ENCODE measurements around the gene THOP1. TPM values are rescaled to one million over a fixed set of nuclear protein-coding genes. Genes with fewer than 3 reads are reported as not detected.

Gene THOP1
- total RNA-seq, 1 experiment from 2014 or later: 146 TPM

DNA sequence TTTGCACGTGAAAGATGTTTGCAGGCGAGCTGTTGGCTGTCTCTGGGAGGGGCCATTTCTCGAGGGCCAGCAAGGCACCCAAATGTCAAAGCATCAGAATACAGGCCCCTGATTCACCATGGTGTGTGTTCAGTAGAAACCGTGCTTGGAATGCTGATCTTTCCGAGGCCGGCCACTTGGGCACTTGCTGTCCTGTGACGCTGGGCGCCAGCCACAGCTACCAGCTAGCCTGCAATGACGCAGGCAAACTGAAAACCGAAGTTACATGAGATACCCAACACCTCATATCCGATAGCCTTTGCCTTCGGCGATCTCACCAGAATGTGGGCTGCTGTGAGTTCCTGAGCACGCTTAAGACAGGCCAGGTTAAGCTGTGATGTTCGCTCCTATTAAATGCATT lies 12.0 kb downstream of the THOP1 start:
- Histone ChIP-seq H3K4me1 (replicated peaks) (no peaks in the 10 kb centered on the region), H3K27me3 (replicated peaks) (no peaks in the 10 kb centered on the region), H3K36me3 (peaks cover 84% of the 10 kb centered on the region), H3K9me3 (replicated peaks) (no peaks in the 10 kb centered on the region), H3K4me3 (no peak overlapping the region), H3K27ac (no peak overlapping the region)
- no peak for DNase-seq (ENCODE audit: low read depth in 1 of 2, low spot score in 2 of 2)

DNA sequence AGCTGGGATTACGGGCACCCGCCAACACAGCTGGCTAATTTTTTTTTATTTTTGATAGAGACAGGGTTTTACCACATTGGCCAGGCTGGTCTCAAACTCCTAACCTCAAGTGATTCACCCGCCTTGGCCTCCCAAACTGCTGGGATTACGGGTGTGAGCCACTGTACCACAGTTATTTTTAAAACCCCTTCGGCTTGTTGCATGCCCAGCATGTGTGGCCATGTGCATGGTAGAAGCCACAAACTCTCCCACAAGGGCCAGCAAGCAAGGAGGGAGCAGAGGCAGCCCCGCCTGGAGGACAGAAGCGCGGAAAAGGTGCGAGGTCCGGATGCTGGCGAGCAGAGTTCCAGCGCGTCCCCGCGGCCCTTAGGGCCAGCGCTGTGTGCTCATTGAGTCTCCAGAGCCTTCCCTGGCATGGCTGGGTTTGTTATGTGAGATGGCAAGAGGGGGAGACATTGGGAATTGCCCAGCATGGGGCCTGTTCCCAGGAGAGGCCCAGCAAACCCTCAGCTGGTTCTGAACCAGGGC lies 12.9 kb downstream of the THOP1 start:
- H3K27ac ChIP-seq: no peak overlapping the region
- H3K9me3 ChIP-seq (replicated peaks): no peaks in the 10 kb centered on the region
- H3K4me1 ChIP-seq (replicated peaks): no peaks in the 10 kb centered on the region
- peaks cover 91% of the 10 kb centered on the region for H3K36me3 ChIP-seq
- no peak for DNase-seq (ENCODE audit: low read depth in 1 of 2, low spot score in 2 of 2)
- H3K27me3 ChIP-seq (replicated peaks): no peaks in the 10 kb centered on the region
- no peak overlapping the region for H3K4me3 ChIP-seq

DNA sequence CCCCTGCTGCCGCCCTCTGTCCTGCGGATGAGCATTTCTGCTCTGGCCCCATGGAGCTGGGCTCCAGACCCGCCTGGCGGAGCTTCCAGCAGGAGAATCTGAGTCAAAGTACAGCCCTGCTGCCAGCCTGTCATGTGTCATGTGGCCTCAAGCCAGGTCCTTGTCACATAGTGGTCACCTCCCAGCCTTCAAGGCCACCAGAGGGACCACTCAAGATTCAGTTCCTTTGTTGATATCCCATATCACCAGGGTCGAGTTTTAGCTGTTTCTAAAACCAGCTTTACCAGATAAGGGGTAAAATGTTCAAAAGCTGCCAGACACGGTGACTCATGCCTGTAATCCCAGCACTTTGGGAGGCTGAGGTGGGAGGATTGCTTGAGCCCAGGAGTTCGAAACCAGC lies 13.4 kb downstream of the THOP1 start:
- H3K9me3 ChIP-seq (replicated peaks): no peaks in the 10 kb centered on the region
- no peaks in the 10 kb centered on the region for H3K4me1 ChIP-seq (replicated peaks)
- no peak overlapping the region for H3K4me3 ChIP-seq
- DNase-seq (ENCODE audit: low read depth in 1 of 2, low spot score in 2 of 2): no peak
- peaks cover 86% of the 10 kb centered on the region for H3K36me3 ChIP-seq
- H3K27ac ChIP-seq: no peak overlapping the region
- H3K27me3 ChIP-seq (replicated peaks): no peaks in the 10 kb centered on the region

DNA sequence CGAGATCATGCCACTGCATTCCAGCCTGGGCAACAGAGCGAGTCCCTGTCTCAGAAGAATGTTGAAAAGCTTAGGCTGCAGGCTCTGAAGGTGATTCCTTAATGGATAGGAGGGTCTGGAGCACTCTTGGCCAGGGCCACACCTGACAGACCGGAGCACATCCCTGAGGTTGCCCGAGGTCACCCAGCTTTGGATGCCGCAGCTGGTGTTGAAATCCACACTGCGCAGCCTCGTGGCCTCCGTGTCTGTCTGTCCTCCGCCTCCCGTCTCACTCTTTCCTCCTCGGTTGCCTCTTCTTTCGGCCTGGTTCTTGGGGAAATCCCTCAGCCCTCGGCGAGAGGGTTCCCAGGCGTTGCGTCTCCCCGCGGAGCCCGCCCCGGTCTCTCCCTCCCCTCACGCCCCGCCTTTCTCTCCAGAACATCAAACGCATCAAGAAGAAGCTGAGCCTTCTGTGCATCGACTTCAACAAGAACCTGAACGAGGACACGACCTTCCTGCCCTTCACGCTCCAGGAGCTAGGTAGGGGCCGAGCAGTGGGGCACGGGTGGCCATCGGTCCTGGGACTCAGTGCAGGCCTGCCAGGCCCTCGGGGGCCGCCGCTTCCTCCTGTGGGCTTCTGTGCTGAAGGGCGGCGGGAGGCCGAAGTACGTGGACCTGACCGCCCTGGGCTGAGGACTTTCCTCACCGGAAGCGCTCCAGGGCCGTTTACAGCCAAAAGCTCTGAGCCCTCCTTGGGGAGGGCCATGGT lies 14.1 kb downstream of the THOP1 start:
- Histone ChIP-seq H3K9me3 (replicated peaks) (no peaks in the 10 kb centered on the region), H3K36me3 (peaks cover 79% of the 10 kb centered on the region), H3K4me3 (no peak overlapping the region), H3K4me1 (replicated peaks) (no peaks in the 10 kb centered on the region), H3K27ac (no peak overlapping the region), H3K27me3 (replicated peaks) (no peaks in the 10 kb centered on the region)
- no peak for DNase-seq (ENCODE audit: low read depth in 1 of 2, low spot score in 2 of 2)

DNA sequence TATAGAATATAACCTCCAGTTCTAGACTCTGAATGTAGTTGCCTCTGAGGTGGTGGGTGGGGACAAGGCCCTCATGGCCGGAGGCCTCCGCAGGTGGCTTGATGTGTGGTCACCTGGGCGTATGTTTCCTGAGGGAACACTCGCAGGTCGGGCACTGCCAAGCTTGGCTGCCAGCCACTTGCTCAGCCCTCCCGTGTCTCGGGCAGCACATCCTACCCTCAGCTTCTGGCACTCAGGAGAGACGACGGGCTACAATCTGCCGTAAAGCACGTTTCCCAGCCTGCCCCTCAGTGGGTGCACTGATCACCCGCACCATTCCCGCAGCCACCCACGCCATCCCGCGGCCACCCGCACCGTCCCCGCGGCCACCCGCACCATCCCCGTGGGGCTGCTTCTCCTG lies 15.2 kb downstream of the THOP1 start:
- no peaks in the 10 kb centered on the region for H3K4me1 ChIP-seq (replicated peaks)
- H3K4me3 ChIP-seq: no peak overlapping the region
- H3K36me3 ChIP-seq: peaks cover 77% of the 10 kb centered on the region
- no peak overlapping the region for H3K27ac ChIP-seq
- no peaks in the 10 kb centered on the region for H3K27me3 ChIP-seq (replicated peaks)
- no peak for DNase-seq (ENCODE audit: low read depth in 1 of 2, low spot score in 2 of 2)
- H3K9me3 ChIP-seq (replicated peaks): no peaks in the 10 kb centered on the region

DNA sequence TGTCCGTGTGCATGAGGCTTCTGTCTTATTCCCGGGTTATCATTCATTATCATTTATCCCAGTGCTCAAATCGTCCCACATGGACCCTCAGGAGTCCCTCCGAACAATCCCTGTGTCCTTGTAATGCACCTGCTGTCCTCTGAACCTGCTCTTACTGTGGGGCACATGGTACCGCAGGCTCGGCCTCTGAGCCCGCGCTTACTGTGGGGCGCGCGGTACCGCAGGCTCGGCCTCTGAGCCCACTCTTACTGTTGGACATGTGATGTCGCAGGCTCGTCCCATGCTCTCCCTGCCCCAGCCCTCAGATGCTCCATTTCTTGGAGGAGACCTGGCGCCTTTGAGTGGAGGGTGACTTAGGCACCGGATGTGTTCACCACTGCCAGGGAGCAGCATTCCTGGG lies 17.5 kb downstream of the THOP1 start:
- Histone ChIP-seq H3K36me3 (peaks cover 75% of the 10 kb centered on the region), H3K27me3 (replicated peaks) (no peaks in the 10 kb centered on the region), H3K27ac (no peak overlapping the region), H3K9me3 (replicated peaks) (no peaks in the 10 kb centered on the region), H3K4me1 (replicated peaks) (no peaks in the 10 kb centered on the region), H3K4me3 (no peak overlapping the region)
- no peak for DNase-seq (ENCODE audit: low read depth in 1 of 2, low spot score in 2 of 2)

DNA sequence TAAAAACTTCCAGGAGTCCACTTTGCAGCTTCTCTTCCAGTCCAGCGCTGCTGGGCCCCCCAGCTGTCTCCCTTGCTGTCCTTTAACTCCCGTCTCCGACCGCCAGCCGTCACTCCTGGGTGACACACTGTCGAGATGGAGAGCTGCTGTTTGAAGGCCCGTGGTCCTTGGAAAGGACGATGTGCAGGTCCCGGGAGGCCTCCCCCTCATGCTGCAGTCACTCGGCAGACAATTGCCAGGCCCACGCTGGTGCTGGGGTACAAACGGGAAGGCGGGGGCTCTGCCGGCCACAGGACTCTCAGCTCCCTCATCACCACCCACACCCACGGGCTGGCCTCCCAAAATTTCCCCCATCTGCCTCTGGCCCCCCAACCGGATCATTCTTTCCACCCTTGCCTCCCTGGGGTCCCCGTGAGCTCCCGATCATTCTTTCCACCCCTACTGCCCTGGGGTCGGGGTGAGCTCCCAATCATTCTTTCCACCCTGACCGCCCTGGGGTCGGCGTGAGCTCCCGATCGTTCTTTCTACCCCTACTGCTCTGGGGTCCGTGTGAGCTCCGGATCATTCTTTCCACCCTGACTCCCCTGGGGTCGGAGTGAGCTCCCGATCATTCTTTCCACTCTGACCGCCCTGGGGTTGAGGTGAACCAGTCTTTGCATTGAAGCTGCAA lies 18.3 kb downstream of the THOP1 start:
- Histone ChIP-seq H3K27me3 (replicated peaks) (no peaks in the 10 kb centered on the region), H3K9me3 (replicated peaks) (no peaks in the 10 kb centered on the region), H3K36me3 (peaks cover 74% of the 10 kb centered on the region), H3K27ac (no peak overlapping the region), H3K4me1 (replicated peaks) (no peaks in the 10 kb centered on the region), H3K4me3 (no peak overlapping the region)
- no peak for DNase-seq (ENCODE audit: low read depth in 1 of 2, low spot score in 2 of 2)

DNA sequence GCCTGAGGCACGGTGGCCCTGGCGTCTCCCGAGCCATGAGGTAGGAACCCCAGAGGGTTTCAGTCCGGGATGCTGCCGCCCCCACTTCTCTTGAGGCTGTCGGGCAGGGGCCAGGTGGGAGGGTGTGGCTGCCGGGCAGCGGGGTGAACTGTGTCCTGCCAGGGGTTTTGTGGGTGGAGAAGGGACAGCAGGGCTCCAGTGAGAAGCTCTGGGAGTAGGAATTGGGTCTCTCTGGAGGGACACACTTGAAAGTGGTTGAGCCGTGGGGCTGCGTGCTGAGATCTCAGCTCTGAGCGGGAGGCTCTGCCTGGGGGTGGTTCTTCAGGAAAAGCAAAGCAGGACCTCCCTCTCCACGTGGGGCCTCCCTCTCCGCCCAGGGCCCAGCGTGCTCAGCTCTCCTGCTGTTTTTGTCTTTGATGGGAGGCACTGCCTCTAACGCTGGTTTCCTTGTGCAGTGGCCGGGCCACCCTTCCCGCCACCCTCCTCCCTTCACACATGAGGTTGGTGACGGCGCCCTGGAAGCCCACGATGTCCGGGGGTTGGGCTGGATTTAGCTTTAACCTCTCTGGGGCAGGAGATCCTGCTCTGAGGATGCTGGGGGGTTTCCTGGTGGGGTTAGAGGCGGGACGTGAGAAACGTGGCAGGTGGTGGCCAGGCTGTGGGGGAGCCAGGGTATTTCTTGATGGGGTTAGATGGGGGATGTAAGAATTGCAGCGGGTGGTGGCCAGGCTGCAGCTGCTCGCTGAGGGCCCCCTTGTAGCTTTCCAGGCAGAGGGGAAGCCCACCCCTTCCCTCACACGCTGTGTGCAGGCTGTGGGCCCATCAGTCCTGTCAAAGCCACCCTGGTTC lies 19.1 kb downstream of the THOP1 start:
- DNase-seq (ENCODE audit: low read depth in 1 of 2, low spot score in 2 of 2): no peak
- Histone ChIP-seq H3K36me3 (peaks cover 74% of the 10 kb centered on the region), H3K27ac (no peak overlapping the region), H3K9me3 (replicated peaks) (no peaks in the 10 kb centered on the region), H3K27me3 (replicated peaks) (no peaks in the 10 kb centered on the region), H3K4me3 (no peak overlapping the region), H3K4me1 (replicated peaks) (no peaks in the 10 kb centered on the region)

DNA sequence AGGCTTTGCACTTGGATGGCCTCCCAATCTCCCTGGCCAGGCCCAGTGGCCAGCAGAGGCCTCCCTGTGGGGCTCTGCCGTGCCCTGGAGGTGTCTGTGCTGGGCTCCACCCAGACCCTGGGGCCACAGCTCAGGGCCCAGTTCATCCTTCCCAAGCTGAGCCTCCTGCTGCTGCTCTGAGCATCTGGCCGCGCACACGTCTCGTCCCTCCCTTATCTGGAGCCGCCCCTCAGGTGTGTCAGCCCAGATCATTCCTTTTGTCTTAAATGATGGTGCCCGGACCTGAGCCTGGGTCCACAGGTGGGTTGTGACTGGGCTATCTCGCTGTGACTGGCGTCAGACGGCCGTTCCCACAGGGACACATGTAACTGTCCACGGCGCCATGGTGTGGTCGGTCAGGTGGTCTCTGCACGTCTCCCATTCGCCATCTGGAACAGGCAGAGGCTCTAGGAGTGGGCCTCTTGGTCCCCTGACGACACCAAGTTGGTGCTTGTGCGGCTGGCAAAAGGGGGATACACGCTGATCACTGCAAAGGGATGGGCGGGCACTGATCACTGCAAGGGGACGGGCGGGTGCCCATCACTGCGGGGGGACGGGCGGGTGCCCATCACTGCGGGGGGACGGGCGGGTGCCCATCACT lies 20.1 kb downstream of the THOP1 start:
- no peaks in the 10 kb centered on the region for H3K4me1 ChIP-seq (replicated peaks)
- DNase-seq (ENCODE audit: low read depth in 1 of 2, low spot score in 2 of 2): no peak
- no peaks in the 10 kb centered on the region for H3K27me3 ChIP-seq (replicated peaks)
- no peak overlapping the region for H3K27ac ChIP-seq
- no peaks in the 10 kb centered on the region for H3K9me3 ChIP-seq (replicated peaks)
- H3K4me3 ChIP-seq: no peak overlapping the region
- H3K36me3 ChIP-seq: peaks cover 76% of the 10 kb centered on the region

DNA sequence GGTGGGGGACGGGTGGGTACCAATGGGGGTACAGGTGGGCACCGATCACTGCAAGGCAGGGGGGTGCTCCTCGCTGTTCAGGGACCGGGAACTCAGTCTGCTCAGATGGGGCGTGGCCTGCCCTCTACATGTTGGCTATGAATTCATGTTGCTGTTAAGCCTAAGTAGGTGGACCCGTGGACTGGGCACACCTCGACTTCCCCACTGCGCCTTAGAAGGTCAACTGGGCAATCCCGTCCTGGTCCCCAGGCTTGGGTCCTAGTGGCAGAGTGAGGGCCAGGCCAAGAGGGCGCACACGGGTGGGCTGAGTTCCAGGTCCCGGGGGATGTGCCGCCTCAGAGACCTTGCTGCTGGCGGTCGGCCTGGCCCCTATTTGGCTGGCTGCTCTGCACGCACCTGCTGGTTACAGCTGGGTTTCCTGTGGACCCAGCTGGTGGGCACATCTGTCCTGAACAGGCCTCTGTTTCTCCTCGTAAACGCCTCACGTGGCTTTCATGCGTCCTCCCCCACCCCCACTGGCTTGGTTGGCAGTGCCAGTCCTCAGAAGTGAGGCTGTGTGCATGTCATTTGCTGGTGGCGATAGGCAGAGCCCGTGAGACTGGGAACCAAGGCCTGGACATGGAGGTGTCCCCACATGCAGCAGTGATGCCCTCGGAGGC lies 20.8 kb downstream of the THOP1 start:
- Histone ChIP-seq H3K36me3 (peaks cover 74% of the 10 kb centered on the region), H3K9me3 (replicated peaks) (no peaks in the 10 kb centered on the region), H3K4me3 (no peak overlapping the region), H3K27me3 (replicated peaks) (no peaks in the 10 kb centered on the region), H3K27ac (no peak overlapping the region), H3K4me1 (replicated peaks) (no peaks in the 10 kb centered on the region)
- no peak for DNase-seq (ENCODE audit: low read depth in 1 of 2, low spot score in 2 of 2)

DNA sequence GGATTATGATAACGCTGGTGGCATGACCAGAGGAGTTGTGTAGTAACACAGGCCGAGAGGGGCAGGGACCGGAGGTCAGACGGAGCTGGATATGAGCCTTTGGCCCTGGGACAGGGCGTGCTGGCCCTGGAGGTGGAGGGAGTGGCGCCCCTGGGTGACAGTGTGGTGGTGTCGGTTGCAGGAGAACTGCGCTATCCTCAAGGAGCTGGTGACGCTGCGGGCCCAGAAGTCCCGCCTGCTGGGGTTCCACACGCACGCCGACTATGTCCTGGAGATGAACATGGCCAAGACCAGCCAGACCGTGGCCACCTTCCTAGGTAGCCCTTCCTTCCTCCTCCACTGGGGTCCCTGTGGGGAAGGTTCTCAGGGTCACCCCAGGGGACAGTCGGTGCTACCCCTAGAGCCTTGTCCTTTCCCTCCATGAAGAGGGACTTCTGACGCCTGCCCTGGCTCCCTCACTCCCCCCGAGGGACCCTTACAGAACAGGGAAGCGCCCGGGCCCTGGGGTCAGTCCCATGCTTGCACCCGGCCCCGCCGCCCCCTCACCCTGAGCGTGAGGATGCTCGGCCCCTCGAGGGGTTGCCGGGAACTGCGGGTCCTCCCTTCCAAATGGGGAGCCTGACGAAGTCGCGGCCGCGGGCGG lies 21.6 kb downstream of the THOP1 start:
- no peaks in the 10 kb centered on the region for H3K27me3 ChIP-seq (replicated peaks)
- no peak overlapping the region for H3K27ac ChIP-seq
- no peak for DNase-seq (ENCODE audit: low read depth in 1 of 2, low spot score in 2 of 2)
- peaks cover 71% of the 10 kb centered on the region for H3K36me3 ChIP-seq
- no peak overlapping the region for H3K4me3 ChIP-seq
- H3K9me3 ChIP-seq (replicated peaks): no peaks in the 10 kb centered on the region
- H3K4me1 ChIP-seq (replicated peaks): no peaks in the 10 kb centered on the region

DNA sequence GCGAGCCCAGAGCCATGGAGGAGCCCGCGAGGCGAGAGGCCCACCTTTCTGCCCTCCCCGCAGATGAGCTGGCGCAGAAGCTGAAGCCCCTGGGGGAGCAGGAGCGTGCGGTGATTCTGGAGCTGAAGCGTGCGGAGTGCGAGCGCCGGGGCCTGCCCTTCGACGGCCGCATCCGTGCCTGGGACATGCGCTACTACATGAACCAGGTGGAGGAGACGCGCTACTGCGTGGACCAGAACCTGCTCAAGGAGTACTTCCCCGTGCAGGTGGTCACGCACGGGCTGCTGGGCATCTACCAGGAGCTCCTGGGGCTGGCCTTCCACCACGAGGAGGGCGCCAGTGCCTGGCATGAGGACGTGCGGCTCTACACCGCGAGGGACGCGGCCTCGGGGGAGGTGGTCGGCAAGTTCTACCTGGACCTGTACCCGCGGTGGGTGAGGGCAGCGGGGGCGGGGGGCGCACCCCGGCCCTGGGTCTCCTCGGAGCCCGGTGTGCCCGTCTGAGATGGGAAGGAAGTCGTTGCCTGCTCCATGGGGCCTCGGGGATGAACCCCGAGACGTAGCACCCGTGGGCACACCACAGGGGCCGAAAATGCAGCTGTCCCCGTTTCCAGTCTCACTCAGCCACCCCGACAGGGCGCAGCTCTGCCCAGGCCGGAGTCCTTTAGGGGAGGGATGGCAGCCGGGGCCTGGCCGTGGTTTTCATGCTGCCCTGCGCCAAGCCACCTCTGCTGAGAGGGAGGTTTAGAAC lies 22.3 kb downstream of the THOP1 start:
- peaks cover 76% of the 10 kb centered on the region for H3K36me3 ChIP-seq
- no peak overlapping the region for H3K27ac ChIP-seq
- H3K4me1 ChIP-seq (replicated peaks): no peaks in the 10 kb centered on the region
- no peaks in the 10 kb centered on the region for H3K27me3 ChIP-seq (replicated peaks)
- no peak overlapping the region for H3K4me3 ChIP-seq
- H3K9me3 ChIP-seq (replicated peaks): no peaks in the 10 kb centered on the region
- no peak for DNase-seq (ENCODE audit: low read depth in 1 of 2, low spot score in 2 of 2)
